Activated CD4-positive, alpha-beta memory T cell treated with anti-CD3 and anti-CD28 coated beads for 36 hours (primary cell): Measurements from ENCODE around the gene RAP2A. TPM values are rescaled to one million over a fixed set of nuclear protein-coding genes. Genes with fewer than 3 reads are reported as not detected.

ENCODE experiments used
- CTCF ChIA-PET: fragments of 350-600 bp; sonication (Branson Sonifier 250); formaldehyde crosslinking; loops from one replicate; lab custom pipeline; 2021; ENCODE audit warnings: antibody characterized with exemption, inconsistent platforms; lab: Charles Lee
- POLR2A ChIA-PET: fragments of 350-600 bp; sonication (Branson Sonifier 250); formaldehyde crosslinking; loops from one replicate; lab custom pipeline; 2021; ENCODE audit warnings: antibody characterized with exemption; lab: Charles Lee
- DNase-seq: peaks from one replicate; pipeline ENCODE4 v3.0.0-alpha.2; 2020
- H3K27ac Mint-ChIP-seq: one replicate; pipeline ENCODE4 v1.8.0; 2021; ENCODE audit warnings: mixed read lengths
- H3K27me3 Mint-ChIP-seq: one replicate; pipeline ENCODE4 v1.8.0; 2021; ENCODE audit warnings: mixed read lengths
- H3K36me3 Mint-ChIP-seq: one replicate; pipeline ENCODE4 v1.8.0; 2021; ENCODE audit warnings: mixed read lengths
- H3K4me1 Mint-ChIP-seq: one replicate; pipeline ENCODE4 v1.8.0; 2021; ENCODE audit warnings: low read depth, mixed read lengths
- H3K4me3 Mint-ChIP-seq: one replicate; pipeline ENCODE4 v1.8.0; 2021; ENCODE audit warnings: mild to moderate bottlenecking, mixed read lengths
- H3K9me3 Mint-ChIP-seq: one replicate; pipeline ENCODE4 v1.8.0; 2021; ENCODE audit warnings: mixed read lengths
- intact Hi-C: fragments of 100-400 bp; cut with micrococcal nuclease; formaldehyde crosslinking; loops from one replicate; pipeline ENCODE4 v1.15.1; 2023
- total RNA-seq, 2 experiments: library from RNA; stranded (reverse); gene quantifications; one replicate each; pipeline ENCODE4 v1.2.3, GENCODE V29; 2021

Gene RAP2A
- total RNA-seq, 2 experiments from 2014 or later = 13.7 to 15.4 TPM

DNA sequence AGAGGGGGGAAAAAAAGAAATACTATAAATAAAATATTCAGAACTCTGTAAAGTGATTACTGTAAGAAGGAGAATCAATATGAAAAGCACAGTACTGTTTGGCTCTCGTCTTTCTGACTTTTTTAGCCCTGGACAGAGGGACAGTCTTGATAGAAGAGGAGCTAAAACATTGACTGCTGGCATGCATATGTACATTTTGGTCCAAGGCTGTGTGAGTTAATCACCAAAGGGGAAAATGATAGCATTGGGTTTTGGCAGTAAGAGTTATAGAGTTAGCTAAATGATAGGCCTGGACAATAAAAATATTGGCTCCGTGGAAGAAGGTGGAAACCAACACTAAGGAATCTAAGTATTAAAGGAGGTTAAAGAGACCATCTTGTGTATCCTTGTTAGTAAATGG is 50.3 kb downstream of the RAP2A start:
- POLR2A ChIA-PET = no interaction called here
- no peak for DNase-seq
- Mint-ChIP-seq H3K27ac (no peak overlapping the region), H3K9me3 (no peaks in the 10 kb centered on the region), H3K36me3 (no peaks in the 10 kb centered on the region), H3K4me3 (no peak overlapping the region), H3K4me1 (no peaks in the 10 kb centered on the region), H3K27me3 (no peaks in the 10 kb centered on the region)
- CTCF ChIA-PET = no interaction called here
- intact Hi-C loops = no loop called here

- no peak for DNase-seq
- Mint-ChIP-seq H3K4me1 (no peaks in the 10 kb centered on the region), H3K36me3 (no peaks in the 10 kb centered on the region), H3K9me3 (no peaks in the 10 kb centered on the region), H3K27ac (no peak overlapping the region), H3K27me3 (no peaks in the 10 kb centered on the region), H3K4me3 (no peak overlapping the region)
- POLR2A ChIA-PET = no interaction called here
- CTCF ChIA-PET = no interaction called here
- intact Hi-C loops = no loop called here
Observed at GRCh38 chr13:97485320-97485719, 51.4 kb downstream of the RAP2A start.

DNA sequence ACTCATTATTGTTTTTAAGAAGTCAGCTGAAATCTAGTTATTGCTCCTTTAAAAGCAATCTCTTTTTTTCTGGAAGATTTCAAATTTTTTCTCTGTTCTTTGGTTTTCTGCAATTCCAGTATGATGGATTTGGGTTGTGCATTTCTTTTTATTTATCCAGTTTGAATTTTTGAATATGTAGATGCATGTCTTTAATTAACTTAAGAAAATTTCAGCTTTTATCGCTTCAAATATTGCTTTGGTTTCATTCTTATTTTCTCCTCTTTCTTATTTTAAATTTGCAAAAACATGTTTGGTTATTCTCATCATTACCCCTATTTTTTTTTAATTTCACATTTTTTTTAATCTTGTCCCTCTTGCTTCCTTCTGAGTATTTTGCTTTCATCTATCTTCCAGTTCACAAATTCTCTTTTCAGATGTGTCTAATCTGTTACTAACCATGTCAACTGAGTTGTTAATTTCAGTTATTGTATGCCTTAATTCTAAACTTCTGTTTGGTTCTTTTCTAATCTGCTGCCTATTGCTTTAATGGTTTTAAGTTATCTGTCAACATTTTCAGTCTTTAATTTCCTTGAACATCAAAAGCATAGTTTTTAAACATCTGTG is 56.8 kb downstream of the RAP2A start:
- Mint-ChIP-seq H3K27me3 (peaks cover 2% of the 10 kb centered on the region), H3K4me1 (no peaks in the 10 kb centered on the region), H3K9me3 (peaks cover 12% of the 10 kb centered on the region), H3K36me3 (no peaks in the 10 kb centered on the region), H3K4me3 (no peak overlapping the region), H3K27ac (no peak overlapping the region)
- intact Hi-C loops = no loop called here
- ChIA-PET CTCF (no interaction called here), POLR2A (no interaction called here)
- no peak for DNase-seq

GRCh38 chr13:97491452-97491851 is 57.5 kb downstream of the RAP2A start:
- POLR2A ChIA-PET = no interaction called here
- CTCF ChIA-PET = no interaction called here
- DNase-seq = no peak
- Mint-ChIP-seq H3K27me3 (peaks cover 2% of the 10 kb centered on the region), H3K36me3 (no peaks in the 10 kb centered on the region), H3K9me3 (peaks cover 12% of the 10 kb centered on the region), H3K27ac (no peak overlapping the region), H3K4me1 (no peaks in the 10 kb centered on the region), H3K4me3 (no peak overlapping the region)
- intact Hi-C loops = no loop called here

DNA sequence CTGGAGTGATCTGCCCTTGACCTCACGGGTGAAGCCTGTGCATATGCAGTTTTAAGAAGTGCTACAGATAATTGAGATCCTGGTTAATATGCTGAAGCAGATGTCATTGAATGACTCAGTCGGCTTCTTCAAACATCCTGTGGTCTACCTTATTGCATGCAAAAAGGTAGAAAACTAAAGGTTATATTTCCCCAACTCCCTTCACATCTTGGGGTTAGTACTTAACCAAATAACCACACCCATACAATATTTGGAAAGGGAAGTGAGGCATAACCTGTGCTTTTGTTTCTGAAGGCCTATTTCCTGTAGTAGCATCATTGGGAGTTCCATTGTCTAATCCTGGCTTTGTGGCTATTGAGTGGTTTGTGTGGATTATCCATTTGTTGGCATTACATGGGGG is 58.3 kb downstream of the RAP2A start:
- H3K27me3 Mint-ChIP-seq = peaks cover 2% of the 10 kb centered on the region
- intact Hi-C loops = no loop called here
- no peak for DNase-seq
- no peaks in the 10 kb centered on the region for H3K36me3 Mint-ChIP-seq
- ChIA-PET POLR2A (no interaction called here), CTCF (no interaction called here)
- no peak overlapping the region for H3K4me3 Mint-ChIP-seq
- no peak overlapping the region for H3K27ac Mint-ChIP-seq
- peaks cover 12% of the 10 kb centered on the region for H3K9me3 Mint-ChIP-seq
- no peaks in the 10 kb centered on the region for H3K4me1 Mint-ChIP-seq

DNA sequence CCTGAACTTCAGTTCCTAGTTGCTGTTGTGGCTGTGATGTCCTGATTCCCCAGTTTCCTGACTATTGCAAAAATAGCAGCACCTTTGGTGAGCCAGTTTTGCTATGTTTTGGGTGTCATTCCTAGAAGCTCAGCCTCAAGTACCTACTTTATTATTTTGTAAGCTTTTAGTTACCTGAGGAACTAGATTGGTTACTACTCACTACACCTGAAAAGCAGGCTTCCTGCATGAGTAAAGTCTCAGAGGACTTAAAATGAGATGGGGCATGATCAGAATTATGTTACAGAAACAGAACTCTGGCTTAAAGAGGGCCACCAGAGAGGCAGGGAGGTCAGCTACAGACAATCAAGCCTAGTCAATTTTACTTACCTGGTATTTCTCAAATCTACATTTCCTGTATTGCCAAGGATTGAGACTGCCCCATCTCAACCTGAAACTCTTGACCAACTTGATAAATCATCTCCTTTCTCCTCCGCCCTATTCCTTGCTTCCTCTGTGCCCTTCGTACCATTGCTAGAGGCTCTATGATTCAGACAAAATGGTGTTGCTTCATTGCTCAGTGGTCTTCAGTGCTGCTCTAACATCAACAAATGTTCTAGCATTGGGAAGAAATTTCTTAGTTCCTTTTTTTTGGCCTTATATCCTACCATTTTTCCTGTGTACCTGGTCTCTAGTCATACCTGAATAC is 58.9 kb downstream of the RAP2A start:
- no peak for DNase-seq
- CTCF ChIA-PET = no interaction called here

GRCh38 chr13:97493456-97493855 is 59.5 kb downstream of the RAP2A start:
- Mint-ChIP-seq H3K27me3 (peaks cover 6% of the 10 kb centered on the region), H3K27ac (no peak overlapping the region), H3K36me3 (no peaks in the 10 kb centered on the region), H3K9me3 (peaks cover 12% of the 10 kb centered on the region), H3K4me3 (no peak overlapping the region), H3K4me1 (no peaks in the 10 kb centered on the region)
- ChIA-PET POLR2A (interaction anchor here (0.5 kb wide), 1 partner anchor 64 kb away, joined by 3 read pairs; no protein-coding TSS in a partner anchor), CTCF (no interaction called here)
- no peak for DNase-seq
- intact Hi-C loops = no loop called here

More for the DNA sequence above, 58.9 kb downstream of the RAP2A start:
- intact Hi-C loops = no loop called here
- POLR2A ChIA-PET = no interaction called here
- H3K27me3 Mint-ChIP-seq = peaks cover 3% of the 10 kb centered on the region
- no peak overlapping the region for H3K4me3 Mint-ChIP-seq
- H3K27ac Mint-ChIP-seq = no peak overlapping the region
- peaks cover 12% of the 10 kb centered on the region for H3K9me3 Mint-ChIP-seq
- H3K4me1 Mint-ChIP-seq = no peaks in the 10 kb centered on the region
- no peaks in the 10 kb centered on the region for H3K36me3 Mint-ChIP-seq

DNA sequence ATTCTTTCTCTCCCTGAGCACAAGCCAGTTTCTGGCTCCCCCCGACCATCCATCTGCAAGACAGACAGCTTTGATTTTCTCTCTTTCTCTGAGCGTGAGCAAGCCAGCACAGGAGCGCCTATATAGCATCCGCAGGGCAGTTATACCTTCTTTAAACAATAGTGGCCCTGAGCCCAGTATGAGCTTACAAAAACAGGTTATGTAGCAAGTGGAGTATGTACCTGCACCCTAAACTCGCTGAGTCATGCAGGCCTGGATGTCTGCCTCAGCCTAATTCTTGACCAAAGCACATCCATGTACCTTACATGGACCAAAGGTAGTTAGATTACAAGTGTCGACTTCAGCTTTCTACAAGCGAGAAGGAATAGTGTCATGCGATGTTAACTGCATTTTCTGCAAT is 61.7 kb downstream of the RAP2A start:
- Mint-ChIP-seq H3K4me3 (no peak overlapping the region), H3K27ac (no peak overlapping the region), H3K4me1 (no peaks in the 10 kb centered on the region), H3K27me3 (peaks cover 10% of the 10 kb centered on the region), H3K36me3 (no peaks in the 10 kb centered on the region), H3K9me3 (peaks cover 12% of the 10 kb centered on the region)
- POLR2A ChIA-PET = no interaction called here
- CTCF ChIA-PET = no interaction called here
- DNase-seq = no peak
- intact Hi-C loops = no loop called here

DNA sequence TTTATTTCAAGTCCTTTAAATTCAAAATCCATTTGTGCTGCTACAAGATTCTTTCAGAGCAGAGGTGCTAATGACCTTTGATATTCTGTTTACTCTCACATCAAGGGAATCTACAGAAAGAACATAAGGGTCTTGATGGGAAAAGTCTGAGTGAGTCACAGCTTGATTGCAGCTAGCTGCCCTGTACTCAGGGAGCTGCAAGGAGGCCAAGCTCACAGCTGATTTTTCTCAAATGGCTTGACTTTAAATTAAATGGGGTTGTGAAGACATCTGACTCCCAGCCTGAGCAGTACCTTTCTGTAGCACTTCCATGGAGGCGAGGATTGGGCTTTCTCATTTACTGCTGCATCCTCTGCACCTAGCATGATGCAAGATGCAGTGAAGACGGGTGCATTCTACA is 62.5 kb downstream of the RAP2A start:
- POLR2A ChIA-PET = no interaction called here
- H3K9me3 Mint-ChIP-seq = peaks cover 5% of the 10 kb centered on the region
- peaks cover 10% of the 10 kb centered on the region for H3K27me3 Mint-ChIP-seq
- H3K36me3 Mint-ChIP-seq = no peaks in the 10 kb centered on the region
- CTCF ChIA-PET = no interaction called here
- DNase-seq = no peak
- H3K4me3 Mint-ChIP-seq = no peak overlapping the region
- H3K27ac Mint-ChIP-seq = no peak overlapping the region
- no peaks in the 10 kb centered on the region for H3K4me1 Mint-ChIP-seq
- intact Hi-C loops = no loop called here

- CTCF ChIA-PET = no interaction called here
- H3K9me3 Mint-ChIP-seq = peaks cover 2% of the 10 kb centered on the region
- no peaks in the 10 kb centered on the region for H3K4me1 Mint-ChIP-seq
Observed at GRCh38 chr13:97497400-97497799, 63.4 kb downstream of the RAP2A start.

GRCh38 chr13:97498419-97498818 is 64.5 kb downstream of the RAP2A start:
- no peak for DNase-seq
- ChIA-PET CTCF (no interaction called here), POLR2A (no interaction called here)
- intact Hi-C loops = no loop called here
- H3K36me3 Mint-ChIP-seq = no peaks in the 10 kb centered on the region
- H3K4me3 Mint-ChIP-seq = no peak overlapping the region
- no peaks in the 10 kb centered on the region for H3K4me1 Mint-ChIP-seq
- no peaks in the 10 kb centered on the region for H3K9me3 Mint-ChIP-seq
- peaks cover 16% of the 10 kb centered on the region for H3K27me3 Mint-ChIP-seq
- H3K27ac Mint-ChIP-seq = no peak overlapping the region

More at GRCh38 chr13:97497400-97497799, 63.4 kb downstream of the RAP2A start:
- Mint-ChIP-seq H3K36me3 (no peaks in the 10 kb centered on the region), H3K27me3 (peaks cover 10% of the 10 kb centered on the region), H3K4me3 (no peak overlapping the region), H3K27ac (no peak overlapping the region)
- DNase-seq = no peak
- intact Hi-C loops = no loop called here
- POLR2A ChIA-PET = no interaction called here

- H3K27me3 Mint-ChIP-seq = peaks cover 16% of the 10 kb centered on the region
- CTCF ChIA-PET = no interaction called here
Observed at GRCh38 chr13:97499181-97499580, 65.2 kb downstream of the RAP2A start.

GRCh38 chr13:97502181-97502580 is 68.2 kb downstream of the RAP2A start:
- Mint-ChIP-seq H3K4me1 (no peaks in the 10 kb centered on the region), H3K4me3 (no peak overlapping the region), H3K27me3 (peaks cover 17% of the 10 kb centered on the region), H3K27ac (no peak overlapping the region), H3K9me3 (no peaks in the 10 kb centered on the region), H3K36me3 (no peaks in the 10 kb centered on the region)
- POLR2A ChIA-PET = no interaction called here
- no peak for DNase-seq
- intact Hi-C loops = no loop called here
- CTCF ChIA-PET = no interaction called here

More at GRCh38 chr13:97499181-97499580, 65.2 kb downstream of the RAP2A start:
- POLR2A ChIA-PET = no interaction called here
- H3K4me1 Mint-ChIP-seq = no peaks in the 10 kb centered on the region
- intact Hi-C loops = no loop called here
- DNase-seq = no peak
- H3K27ac Mint-ChIP-seq = no peak overlapping the region
- H3K4me3 Mint-ChIP-seq = no peak overlapping the region
- no peaks in the 10 kb centered on the region for H3K36me3 Mint-ChIP-seq
- H3K9me3 Mint-ChIP-seq = no peaks in the 10 kb centered on the region
